Fibroblast of pulmonary artery (primary cell): ENCODE measurements around the gene ZMIZ1.

Source experiments
- DNase-seq: peaks from one replicate; pipeline ENCODE4 v3.0.0-alpha.2; 2010; ENCODE audit warnings: low read depth
- H3K4me3 ChIP-seq: replicated peaks from 2 replicates; pipeline ENCODE4 v1.5.1; 2011; ENCODE audit warnings: low read depth, mild to moderate bottlenecking, control low read depth, low read length, moderate library complexity
- TF ChIP-seq, protein P1 (sequence below): IDR thresholded peaks from 2 replicates; pipeline ENCODE4 v1.5.1; 2011; ENCODE audit warnings: mild to moderate bottlenecking, control low read depth, low read length, inconsistent platforms; ENCODE audit errors: missing control alignments

The ZMIZ1 gene

DNA sequence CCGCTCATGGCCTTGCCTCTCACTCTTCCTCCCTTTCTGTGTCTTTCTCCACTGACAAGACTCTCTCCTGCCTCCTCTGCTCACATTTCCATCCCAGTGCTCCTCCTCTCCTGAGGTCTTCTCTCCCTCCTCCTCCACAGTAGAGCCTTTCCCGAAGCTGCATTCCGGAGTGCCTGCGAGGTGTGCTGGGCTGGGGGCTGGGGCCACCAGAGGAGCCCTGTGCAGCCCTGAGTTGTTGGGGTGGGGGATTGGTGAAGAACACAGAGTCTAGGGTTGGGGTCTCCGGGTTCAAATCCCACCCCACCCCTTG lies 76.4 kb downstream of the ZMIZ1 start:
- DNase-seq = no peak
- H3K4me3 ChIP-seq = no peak overlapping the region
- TF ChIP-seq, protein P1, sequence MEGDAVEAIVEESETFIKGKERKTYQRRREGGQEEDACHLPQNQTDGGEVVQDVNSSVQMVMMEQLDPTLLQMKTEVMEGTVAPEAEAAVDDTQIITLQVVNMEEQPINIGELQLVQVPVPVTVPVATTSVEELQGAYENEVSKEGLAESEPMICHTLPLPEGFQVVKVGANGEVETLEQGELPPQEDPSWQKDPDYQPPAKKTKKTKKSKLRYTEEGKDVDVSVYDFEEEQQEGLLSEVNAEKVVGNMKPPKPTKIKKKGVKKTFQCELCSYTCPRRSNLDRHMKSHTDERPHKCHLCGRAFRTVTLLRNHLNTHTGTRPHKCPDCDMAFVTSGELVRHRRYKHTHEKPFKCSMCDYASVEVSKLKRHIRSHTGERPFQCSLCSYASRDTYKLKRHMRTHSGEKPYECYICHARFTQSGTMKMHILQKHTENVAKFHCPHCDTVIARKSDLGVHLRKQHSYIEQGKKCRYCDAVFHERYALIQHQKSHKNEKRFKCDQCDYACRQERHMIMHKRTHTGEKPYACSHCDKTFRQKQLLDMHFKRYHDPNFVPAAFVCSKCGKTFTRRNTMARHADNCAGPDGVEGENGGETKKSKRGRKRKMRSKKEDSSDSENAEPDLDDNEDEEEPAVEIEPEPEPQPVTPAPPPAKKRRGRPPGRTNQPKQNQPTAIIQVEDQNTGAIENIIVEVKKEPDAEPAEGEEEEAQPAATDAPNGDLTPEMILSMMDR = no peak

DNA sequence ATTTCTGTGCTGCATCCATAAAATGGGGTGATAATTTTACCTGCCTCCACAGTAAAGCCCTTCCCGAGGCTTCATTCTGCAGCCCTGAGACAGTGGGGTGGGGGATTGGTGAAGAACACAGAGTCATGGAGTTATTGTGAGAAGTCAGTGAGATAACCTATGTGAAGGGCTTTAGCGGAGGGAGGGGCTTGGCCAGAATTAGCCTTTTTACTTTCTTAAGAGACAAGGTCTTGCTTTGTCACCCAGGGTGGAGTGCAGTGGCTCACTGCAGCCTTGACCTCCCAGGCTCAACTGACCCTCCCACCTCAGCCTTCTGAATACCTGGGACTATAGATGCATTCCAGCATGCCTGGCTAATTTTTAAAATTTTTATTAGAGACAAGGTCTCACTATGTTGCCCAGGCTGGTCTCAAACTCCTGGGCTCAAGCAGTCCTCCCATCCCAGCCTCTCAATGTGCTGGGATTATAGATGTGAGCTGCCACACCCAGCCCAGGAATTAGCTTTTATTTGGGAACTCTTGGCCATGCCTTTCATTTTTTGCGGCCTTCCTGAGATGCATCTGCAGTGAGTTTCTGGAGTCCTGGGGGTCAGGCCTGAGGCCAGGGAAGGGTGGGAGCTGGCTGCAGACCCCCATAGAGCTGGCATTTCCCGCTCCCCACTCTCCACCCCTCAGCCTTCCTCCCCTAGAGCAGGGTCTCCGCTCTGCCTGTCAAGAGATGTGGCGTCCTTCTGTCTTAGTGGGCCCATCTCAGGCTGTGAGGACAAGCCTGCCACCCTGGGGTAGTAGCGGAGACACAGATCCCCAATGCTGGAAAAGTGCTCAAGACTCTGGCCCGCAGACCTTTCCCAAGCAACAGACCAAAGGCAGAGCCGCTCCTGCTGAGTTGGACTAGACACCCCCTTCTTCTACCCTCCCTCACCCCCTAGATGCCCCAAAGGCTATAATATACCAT lies 77.0 kb downstream of the ZMIZ1 start:
- DNase-seq = no peak
- H3K4me3 ChIP-seq = no peak overlapping the region
- TF ChIP-seq, protein P1 = no peak

DNA sequence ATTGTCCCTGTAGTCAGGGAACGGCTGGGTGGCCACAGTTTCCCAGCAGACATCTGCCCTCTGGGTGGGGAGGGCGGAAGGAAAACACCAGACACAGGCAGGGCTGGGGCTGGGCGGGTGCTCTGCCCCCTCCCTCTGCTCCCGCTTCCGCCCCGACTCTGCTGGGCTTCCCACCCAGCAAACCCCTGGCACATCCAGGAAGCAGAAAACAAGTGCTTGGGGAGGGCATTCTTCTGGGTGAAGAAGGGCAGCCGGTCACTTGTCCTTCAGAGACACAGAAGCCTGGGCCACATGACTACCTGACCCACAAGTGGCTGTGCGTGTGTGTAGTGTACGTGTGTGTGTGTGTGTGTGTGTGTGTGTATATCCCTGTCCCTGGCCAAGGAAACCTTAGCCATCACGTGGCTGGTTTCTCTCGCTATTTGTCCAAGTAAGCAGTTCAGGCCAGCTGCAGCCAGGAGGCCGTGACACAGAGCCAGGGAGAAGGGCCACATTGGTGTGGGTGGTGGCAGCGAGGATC lies 77.9 kb downstream of the ZMIZ1 start:
- TF ChIP-seq, protein P1 = no peak
- H3K4me3 ChIP-seq = no peak overlapping the region
- DNase-seq = no peak

DNA sequence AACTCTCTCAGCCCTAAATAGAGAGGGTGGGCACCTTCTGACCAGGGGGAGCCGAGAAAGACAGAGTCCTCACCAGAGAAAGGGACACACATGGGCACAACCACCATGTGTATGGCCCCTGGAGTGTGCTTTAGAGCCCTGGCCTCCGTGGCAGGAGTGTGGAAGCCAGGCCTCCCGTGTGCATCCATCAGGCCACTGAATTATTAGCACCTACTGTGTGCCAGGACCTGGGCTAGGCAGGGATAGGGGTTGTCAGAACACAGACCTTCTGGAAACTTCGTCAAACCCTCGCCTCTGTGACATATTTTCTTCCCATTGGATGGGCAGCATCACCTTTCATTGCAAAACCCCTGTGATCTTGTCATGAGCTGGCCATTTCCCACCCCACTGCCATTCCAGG lies 78.5 kb downstream of the ZMIZ1 start:
- TF ChIP-seq, protein P1 = no peak
- no peak overlapping the region for H3K4me3 ChIP-seq
- DNase-seq = no peak

DNA sequence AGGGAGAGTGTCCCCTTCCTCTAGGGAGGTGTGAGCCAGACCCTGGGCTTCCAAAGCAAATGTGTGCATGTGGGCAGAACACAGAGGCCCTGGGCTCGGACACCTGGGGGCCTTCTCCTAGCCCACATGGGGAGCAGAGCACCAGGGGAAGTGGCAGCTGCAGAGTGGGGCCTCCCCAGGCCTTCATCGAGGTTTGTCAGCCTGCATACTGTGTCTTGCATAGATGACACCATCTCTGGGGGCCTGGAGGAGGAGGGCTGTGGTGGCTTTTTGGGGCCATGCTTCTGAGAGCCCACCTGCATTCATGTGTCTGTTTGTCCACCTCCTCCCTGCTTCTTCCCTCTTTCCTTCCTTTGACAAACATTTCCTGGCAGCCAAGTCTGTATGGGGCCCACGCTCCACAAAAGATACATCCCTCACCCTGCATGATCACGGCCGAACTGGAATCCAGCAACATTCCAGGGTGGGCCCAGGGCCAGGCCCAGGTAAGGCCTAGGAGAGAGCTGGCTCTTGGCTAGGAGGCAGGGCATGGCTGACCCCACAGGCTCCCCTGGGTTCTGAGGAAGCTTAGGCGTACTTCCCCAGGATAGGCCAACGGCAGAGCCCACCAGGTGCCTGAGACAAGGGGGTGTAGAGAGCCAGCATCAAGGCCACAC lies 79.2 kb downstream of the ZMIZ1 start:
- DNase-seq = no peak
- TF ChIP-seq, protein P1 = no peak
- no peak overlapping the region for H3K4me3 ChIP-seq

DNA sequence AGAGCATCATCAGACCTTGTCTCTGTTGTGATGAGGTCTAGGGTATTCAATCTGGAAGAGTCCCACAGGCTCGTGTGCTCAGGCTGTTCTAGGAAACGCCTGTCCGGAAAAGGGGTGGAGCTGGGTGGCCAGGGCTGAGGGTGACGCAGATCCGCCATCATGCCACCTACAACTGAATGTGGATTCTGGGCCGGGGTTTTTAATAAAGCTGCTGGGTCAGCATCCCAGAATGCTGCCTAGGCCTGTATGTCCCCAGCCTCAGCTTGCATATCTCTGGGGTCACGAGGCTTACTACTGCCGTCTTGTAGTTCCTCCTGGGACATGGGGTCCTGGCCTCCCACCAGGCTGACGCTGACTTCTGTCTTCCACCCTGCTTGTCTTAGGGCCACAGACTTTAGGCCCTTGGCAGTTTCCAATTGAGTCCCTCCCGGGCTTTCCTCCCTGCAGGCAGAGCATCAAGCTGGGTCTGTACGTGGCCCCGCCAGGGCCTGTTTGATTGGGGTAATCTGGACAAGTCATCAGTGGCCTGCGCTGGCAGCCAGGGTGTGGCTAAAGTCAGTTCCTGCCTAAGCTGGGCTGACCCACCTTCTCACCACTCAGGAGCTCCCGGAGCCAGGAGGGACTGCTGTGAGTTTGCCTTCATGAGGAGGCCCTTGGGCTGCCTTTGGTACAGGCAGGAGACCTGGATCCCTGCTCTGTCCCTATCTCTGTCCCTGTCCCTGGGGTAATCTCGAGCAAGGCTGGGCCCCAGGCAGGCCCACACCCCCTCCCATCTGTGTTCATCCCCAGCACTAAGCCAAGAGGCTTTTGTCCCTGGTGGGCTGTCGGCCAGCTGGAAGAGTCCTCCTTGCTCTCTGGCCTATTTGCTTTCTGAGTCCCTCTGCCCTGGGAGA lies 79.9 kb downstream of the ZMIZ1 start:
- TF ChIP-seq, protein P1 = no peak
- no peak overlapping the region for H3K4me3 ChIP-seq
- DNase-seq = no peak
